ENCODE measurements around the gene GLE1.

Gene GLE1

GRCh38 chr9:128553728-128554127 is 49.2 kb downstream of the GLE1 start:
- Histone ChIP-seq H2AFZ (no peak overlapping the region), H3K4me3 (ENCODE audit: low read depth, low read length) (peak overlapping the region; percentile 71), H3K4me2 (ENCODE audit: low read length) (peak overlapping the region; percentile 75), H3K9me3 (ENCODE audit: control insufficient read depth, low read length) (no peaks in the 10 kb centered on the region), H3K79me2 (peaks cover 6% of the 10 kb centered on the region), H3K4me1 (peaks cover 9% of the 10 kb centered on the region), H3K9ac (no peak overlapping the region), H3K36me3 (ENCODE audit: control insufficient read depth, insufficient read depth, low read length) (no peaks in the 10 kb centered on the region), H3K27me3 (ENCODE audit: control insufficient read depth, insufficient read depth, low read length) (no peaks in the 10 kb centered on the region), H3K27ac (peak overlapping the region; percentile 82)
- TF ChIP-seq CTCF (IDR thresholded peaks at IDR 0.05): no peak

GRCh38 chr9:128554155-128554862 is 49.8 kb downstream of the GLE1 start:
- H3K9me3 ChIP-seq (ENCODE audit: control insufficient read depth, low read length): no peaks in the 10 kb centered on the region
- peak overlapping the region; percentile 75 for H3K4me2 ChIP-seq (ENCODE audit: low read length)
- H3K4me1 ChIP-seq: peaks cover 14% of the 10 kb centered on the region
- no peak overlapping the region for H3K9ac ChIP-seq
- H2AFZ ChIP-seq: no peak overlapping the region
- H3K4me3 ChIP-seq (ENCODE audit: low read depth, low read length): peak overlapping the region; percentile 71
- peak overlapping the region; percentile 82 for H3K27ac ChIP-seq
- no peaks in the 10 kb centered on the region for H3K27me3 ChIP-seq (ENCODE audit: control insufficient read depth, insufficient read depth, low read length)
- peaks cover 6% of the 10 kb centered on the region for H3K79me2 ChIP-seq
- TF ChIP-seq CTCF (IDR thresholded peaks at IDR 0.05): no peak
- H3K36me3 ChIP-seq (ENCODE audit: control insufficient read depth, insufficient read depth, low read length): no peaks in the 10 kb centered on the region

GRCh38 chr9:128555180-128555721 is 50.7 kb downstream of the GLE1 start:
- H3K36me3 ChIP-seq (ENCODE audit: control insufficient read depth, insufficient read depth, low read length): no peaks in the 10 kb centered on the region
- no peaks in the 10 kb centered on the region for H3K27me3 ChIP-seq (ENCODE audit: control insufficient read depth, insufficient read depth, low read length)
- peak overlapping the region; percentile 82 for H3K27ac ChIP-seq
- peak overlapping the region; percentile 32 for H3K4me3 ChIP-seq (ENCODE audit: low read depth, low read length)
- no peak for TF ChIP-seq CTCF (IDR thresholded peaks at IDR 0.05)
- peaks cover 6% of the 10 kb centered on the region for H3K79me2 ChIP-seq
- peak overlapping the region; percentile 75 for H3K4me2 ChIP-seq (ENCODE audit: low read length)
- peaks cover 15% of the 10 kb centered on the region for H3K4me1 ChIP-seq
- H3K9ac ChIP-seq: no peak overlapping the region
- H2AFZ ChIP-seq: no peak overlapping the region
- H3K9me3 ChIP-seq (ENCODE audit: control insufficient read depth, low read length): no peaks in the 10 kb centered on the region

GRCh38 chr9:128556276-128556675 is 51.8 kb downstream of the GLE1 start:
- Histone ChIP-seq H3K27me3 (ENCODE audit: control insufficient read depth, insufficient read depth, low read length) (no peaks in the 10 kb centered on the region), H3K27ac (no peak overlapping the region), H3K4me1 (peaks cover 12% of the 10 kb centered on the region), H3K36me3 (ENCODE audit: control insufficient read depth, insufficient read depth, low read length) (no peaks in the 10 kb centered on the region), H3K9me3 (ENCODE audit: control insufficient read depth, low read length) (no peaks in the 10 kb centered on the region), H3K4me2 (ENCODE audit: low read length) (no peak overlapping the region), H3K79me2 (peaks cover 8% of the 10 kb centered on the region), H2AFZ (no peak overlapping the region), H3K4me3 (ENCODE audit: low read depth, low read length) (no peak overlapping the region), H3K9ac (no peak overlapping the region)
- no peak for TF ChIP-seq CTCF (IDR thresholded peaks at IDR 0.05)
